SK-N-SH (cell line): ENCODE results near the gene SRP54. TPM values are rescaled to one million over a fixed set of nuclear protein-coding genes. Genes with fewer than 3 reads are reported as not detected.

ENCODE experiments used
- CTCF ChIA-PET: fragments of 300-600, 350-600 bp; formaldehyde crosslinking; extraction: SDS; loops from one replicate; lab custom pipeline; 2021; lab: Yijun Ruan, JAX
- POLR2A ChIA-PET: fragments of 350-600 bp; sonication (Branson Sonifier 250); formaldehyde crosslinking; extraction: SDS; loops from one replicate; lab custom pipeline; 2020; ENCODE audit warnings: antibody characterized with exemption, inconsistent platforms; lab: Yijun Ruan, JAX
- DNase-seq: peaks from one replicate; pipeline ENCODE4 v3.0.0; 2012
- H2AFZ ChIP-seq: fragments of 200-600 bp; sonication (generic); 2 replicates; pipeline ENCODE4 v1.8.1; 2016; ENCODE audit warnings: antibody characterized with exemption, mild to moderate bottlenecking, low read depth
- H3F3A ChIP-seq: fragments of 200-600 bp; sonication (generic); replicated peaks from 2 replicates; pipeline ENCODE3; 2016; ENCODE audit warnings: antibody characterized with exemption, mild to moderate bottlenecking; ENCODE audit not compliant: insufficient read depth
- H3K27ac ChIP-seq, 2 experiments: fragments of 200-500 bp in 1 of 2; fragments of 200-600 bp in 1 of 2; sonication (Bioruptor generic) in 1 of 2; sonication (generic), shearing (Covaris generic) in 1 of 2; 2 replicates each; pipeline versions ENCODE4 v1.5.1 to v1.6.1; 2014 to 2016; ENCODE audit warnings: low read depth in 2 of 2, inconsistent platforms in 1 of 2, low read length in 1 of 2, mild to moderate bottlenecking in 1 of 2, mixed read lengths in 1 of 2
- H3K27me3 ChIP-seq: fragments of 200-600 bp; sonication (generic), shearing (Covaris generic); 2 replicates; pipeline ENCODE4 v1.6.1; 2016; ENCODE audit warnings: mixed run types; ENCODE audit not compliant: insufficient read depth
- H3K36me3 ChIP-seq, 2 experiments: fragments of 200-500 bp in 1 of 2; fragments of 200-600 bp in 1 of 2; sonication (Bioruptor generic) in 1 of 2; sonication (generic) in 1 of 2; replicated peaks in 1 of 2; 2 replicates each; pipeline versions ENCODE3 to v1.5.1; 2014 to 2016; ENCODE audit warnings: low read length in 1 of 2, mild to moderate bottlenecking in 1 of 2; ENCODE audit not compliant: insufficient read depth in 2 of 2, control insufficient read depth in 1 of 2
- H3K4me1 ChIP-seq, 2 experiments: fragments of 200-500 bp in 1 of 2; fragments of 200-600 bp in 1 of 2; sonication (Bioruptor generic) in 1 of 2; sonication (generic), shearing (Covaris generic) in 1 of 2; 2 replicates each; pipeline versions ENCODE4 v1.5.1 to v1.6.1; 2014 to 2016; ENCODE audit warnings: low read depth in 1 of 2, low read length in 1 of 2, mixed run types in 1 of 2; ENCODE audit not compliant: insufficient read depth in 2 of 2, control insufficient read depth in 1 of 2
- H3K4me2 ChIP-seq: fragments of 200-600 bp; sonication (generic), shearing (Covaris generic); 2 replicates; pipeline ENCODE4 v1.6.1; 2017; ENCODE audit warnings: mixed run types
- H3K4me3 ChIP-seq, 2 experiments: fragments of 200-500 bp in 1 of 2; fragments of 200-600 bp in 1 of 2; sonication (Bioruptor generic) in 1 of 2; sonication (generic), shearing (Covaris generic) in 1 of 2; 2 replicates each; pipeline versions ENCODE4 v1.5.1 to v1.8.1; 2014 to 2016; ENCODE audit warnings: low read depth in 2 of 2, inconsistent platforms in 1 of 2, low read length in 1 of 2, mild to moderate bottlenecking in 1 of 2, mixed read lengths in 1 of 2, moderate library complexity in 1 of 2
- H3K79me2 ChIP-seq: fragments of 200-600 bp; sonication (generic); 2 replicates; pipeline ENCODE4 v1.8.1; 2017; ENCODE audit warnings: mild to moderate bottlenecking; ENCODE audit not compliant: insufficient read depth
- H3K9ac ChIP-seq: fragments of 200-600 bp; sonication (generic); 2 replicates; pipeline ENCODE4 v1.6.1; 2017; ENCODE audit warnings: mixed run types
- H3K9me2 ChIP-seq: fragments of 200-600 bp; sonication (generic); 2 replicates; pipeline ENCODE4 v1.6.1; 2017; ENCODE audit warnings: mixed run types
- H3K9me3 ChIP-seq: fragments of 200-600 bp; sonication (generic); 2 replicates; pipeline ENCODE4 v1.6.1; 2017; ENCODE audit warnings: mixed run types, mild to moderate bottlenecking, moderate library complexity
- H4K20me1 ChIP-seq: fragments of 200-600 bp; sonication (generic); 2 replicates; pipeline ENCODE4 v1.6.1; 2017; ENCODE audit warnings: mild to moderate bottlenecking, mixed run types; ENCODE audit not compliant: insufficient read depth
- EZH2phosphoT487 ChIP-seq: fragments of 200-600 bp; sonication (generic); IDR thresholded peaks from 2 replicates; pipeline ENCODE4 v1.6.1; 2017; ENCODE audit warnings: low read depth, mixed run types, mild to moderate bottlenecking, antibody characterized with exemption, moderate library complexity, borderline replicate concordance
- FOSL2 ChIP-seq: IDR thresholded peaks from 2 replicates; pipeline ENCODE4 v1.4.0; 2012; ENCODE audit warnings: low read depth, mild to moderate bottlenecking, moderate library complexity, borderline replicate concordance
- MEF2A ChIP-seq: IDR thresholded peaks from 2 replicates; pipeline ENCODE4 v1.4.0; 2012; ENCODE audit warnings: low read depth, borderline replicate concordance
- MXI1 ChIP-seq: IDR thresholded peaks from 2 replicates; pipeline ENCODE4 v1.6.1; 2012; ENCODE audit warnings: mild to moderate bottlenecking, low read depth, low read length, improper control_type of control experiment
- NFIC ChIP-seq: IDR thresholded peaks from 2 replicates; pipeline ENCODE4 v1.4.0; 2012; ENCODE audit warnings: borderline replicate concordance
- RAD21 ChIP-seq: IDR thresholded peaks from 2 replicates; pipeline ENCODE4 v1.6.1; 2012; ENCODE audit warnings: mild to moderate bottlenecking, low read length
- RCOR1 ChIP-seq: fragments of 150-350 bp; IDR thresholded peaks from 2 replicates; pipeline ENCODE4 v1.6.1; 2017; ENCODE audit warnings: antibody characterized with exemption, low read length
- RFX5 ChIP-seq: IDR thresholded peaks from 2 replicates; pipeline ENCODE4 v1.6.1; 2012; ENCODE audit warnings: mild to moderate bottlenecking, improper control_type of control experiment, low read length
- RXRA ChIP-seq: IDR thresholded peaks from 2 replicates; pipeline ENCODE4 v1.4.0; 2012; ENCODE audit warnings: low read depth, mild to moderate bottlenecking, borderline replicate concordance
- SIN3A ChIP-seq: IDR thresholded peaks from 2 replicates; pipeline ENCODE4 v1.6.1; 2012; ENCODE audit warnings: low read depth, mild to moderate bottlenecking, low read length, moderate library complexity, borderline replicate concordance
- SMC3 ChIP-seq: IDR thresholded peaks from 2 replicates; pipeline ENCODE4 v1.6.1; 2012; ENCODE audit warnings: low read depth, low read length, improper control_type of control experiment
- TAF1 ChIP-seq: IDR thresholded peaks from 2 replicates; pipeline ENCODE4 v1.6.1; 2012; ENCODE audit warnings: low read depth, mild to moderate bottlenecking, low read length, moderate library complexity, borderline replicate concordance
- TEAD4 ChIP-seq: IDR thresholded peaks from 2 replicates; pipeline ENCODE4 v1.4.0; 2012; ENCODE audit warnings: mild to moderate bottlenecking, borderline replicate concordance; ENCODE audit not compliant: insufficient read depth
- USF1 ChIP-seq: IDR thresholded peaks from 2 replicates; pipeline ENCODE4 v1.4.0; 2012; ENCODE audit warnings: low read depth, borderline replicate concordance
- YY1 ChIP-seq: IDR thresholded peaks from 2 replicates; pipeline ENCODE4 v1.4.0; 2012; ENCODE audit warnings: low read depth, mild to moderate bottlenecking
- WGBS: methylation state at CpG from one replicate; pipeline ENCODE4 v1.1.6; 2017; ENCODE audit warnings: low lambda C conversion rate; 5-methylcytosine and 5-hydroxymethylcytosine counted together
- polyA plus RNA-seq, 3 experiments: library from polyadenylated mRNA; depleted of rRNA; stranded (reverse); fragments of >200 nt; gene quantifications; 2 replicates each; pipeline ENCODE4 v1.2.3, GENCODE V29; 2012
- TF ChIP-seq, protein P1 (sequence below): IDR thresholded peaks from 2 replicates; pipeline ENCODE4 v1.6.1; 2012; ENCODE audit warnings: mild to moderate bottlenecking, low read depth, low read length, moderate library complexity

SRP54 gene
- polyA plus RNA-seq, 1 of the 3 experiments (the other 2 are of a cell fraction), result 39.5 TPM

DNA sequence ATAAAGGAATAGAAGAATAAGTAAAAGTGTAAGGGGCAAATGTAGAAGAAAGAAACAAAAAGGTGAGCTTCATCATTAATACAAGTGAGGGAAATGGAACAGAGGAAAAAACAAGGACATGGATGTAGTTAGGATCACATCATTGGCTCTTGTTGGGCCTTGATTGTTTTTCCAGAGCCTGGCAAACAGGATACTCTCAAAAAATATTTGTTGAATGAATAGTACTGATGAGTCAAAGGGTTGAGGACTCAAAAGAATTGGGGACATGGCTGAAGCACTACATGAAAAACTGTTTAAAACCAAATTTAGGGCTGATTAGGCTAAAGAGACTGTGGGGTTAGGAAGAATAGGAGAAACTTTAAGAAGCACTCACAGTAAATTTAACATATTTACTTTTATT is 11.4 kb upstream of the SRP54 start:
- Histone ChIP-seq H2AFZ (no peak overlapping the region), H3K4me1 (no peaks in the 10 kb centered on the region; a peak in 1 of 4 replicates), H3K9me3 (no peaks in the 10 kb centered on the region), H3K27me3 (no peaks in the 10 kb centered on the region), H3K4me3 (no peak overlapping the region), H3K4me2 (no peak overlapping the region), H3K9me2 (no peaks in the 10 kb centered on the region), H3K27ac (peak overlapping the region in 1 of 2 experiments; percentile 23; a peak in 1 of 4 replicates), H3K36me3 (no peaks in the 10 kb centered on the region), H3K79me2 (peaks cover 19% of the 10 kb centered on the region; the same call in 1 of the 2 replicates), H3K9ac (no peak overlapping the region), H4K20me1 (no peaks in the 10 kb centered on the region), H3F3A (no peaks in the 10 kb centered on the region)
- CTCF ChIA-PET, result no interaction called here
- no peak for TF ChIP-seq RAD21
- TF ChIP-seq FOSL2, result peak; percentile 40; the same call in 1 of the 2 replicates
- TF ChIP-seq RCOR1, result no peak
- no peak for DNase-seq
- POLR2A ChIA-PET, result no interaction called here

DNA sequence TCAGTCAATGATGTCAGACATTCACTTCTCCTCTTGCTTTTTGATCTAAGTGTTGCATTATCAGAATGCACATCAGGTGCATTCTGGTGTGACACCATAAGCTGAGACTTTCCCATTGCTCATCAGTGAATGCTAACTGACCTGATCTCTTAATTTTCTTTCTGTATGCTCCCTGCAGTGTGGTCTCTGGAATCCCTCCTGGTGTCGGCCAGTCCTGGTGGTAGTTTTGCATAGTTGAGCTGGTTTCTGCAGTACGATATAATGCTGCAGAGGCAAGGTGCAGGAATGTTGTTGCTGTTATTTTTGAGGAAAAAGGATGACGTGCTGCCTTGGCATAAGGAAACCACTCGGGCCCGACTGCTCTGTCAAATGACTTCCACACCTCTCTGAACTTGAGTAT is 11.0 kb upstream of the SRP54 start:
- H3K9me3 ChIP-seq, result no peaks in the 10 kb centered on the region
- WGBS, result 93% methylated on average over 5 of the region's 5 CpGs
- H3K9ac ChIP-seq, result no peak overlapping the region
- no peak overlapping the region for H3K4me3 ChIP-seq
- no peaks in the 10 kb centered on the region for H3F3A ChIP-seq
- H3K4me2 ChIP-seq, result no peak overlapping the region
- CTCF ChIA-PET, result no interaction called here
- no peaks in the 10 kb centered on the region for H3K27me3 ChIP-seq
- peak overlapping the region in 1 of 2 experiments; percentile 23; a peak in 1 of 4 replicates for H3K27ac ChIP-seq
- no peak for DNase-seq
- TF ChIP-seq RXRA, result no peak
- no peak for TF ChIP-seq TAF1
- no peak for TF ChIP-seq NFIC
- no peak for TF ChIP-seq USF1
- no peak for TF ChIP-seq SIN3A
- TF ChIP-seq YY1, result no peak
- no peak for TF ChIP-seq SMC3
- TF ChIP-seq TEAD4, result no peak
- TF ChIP-seq, protein P1, sequence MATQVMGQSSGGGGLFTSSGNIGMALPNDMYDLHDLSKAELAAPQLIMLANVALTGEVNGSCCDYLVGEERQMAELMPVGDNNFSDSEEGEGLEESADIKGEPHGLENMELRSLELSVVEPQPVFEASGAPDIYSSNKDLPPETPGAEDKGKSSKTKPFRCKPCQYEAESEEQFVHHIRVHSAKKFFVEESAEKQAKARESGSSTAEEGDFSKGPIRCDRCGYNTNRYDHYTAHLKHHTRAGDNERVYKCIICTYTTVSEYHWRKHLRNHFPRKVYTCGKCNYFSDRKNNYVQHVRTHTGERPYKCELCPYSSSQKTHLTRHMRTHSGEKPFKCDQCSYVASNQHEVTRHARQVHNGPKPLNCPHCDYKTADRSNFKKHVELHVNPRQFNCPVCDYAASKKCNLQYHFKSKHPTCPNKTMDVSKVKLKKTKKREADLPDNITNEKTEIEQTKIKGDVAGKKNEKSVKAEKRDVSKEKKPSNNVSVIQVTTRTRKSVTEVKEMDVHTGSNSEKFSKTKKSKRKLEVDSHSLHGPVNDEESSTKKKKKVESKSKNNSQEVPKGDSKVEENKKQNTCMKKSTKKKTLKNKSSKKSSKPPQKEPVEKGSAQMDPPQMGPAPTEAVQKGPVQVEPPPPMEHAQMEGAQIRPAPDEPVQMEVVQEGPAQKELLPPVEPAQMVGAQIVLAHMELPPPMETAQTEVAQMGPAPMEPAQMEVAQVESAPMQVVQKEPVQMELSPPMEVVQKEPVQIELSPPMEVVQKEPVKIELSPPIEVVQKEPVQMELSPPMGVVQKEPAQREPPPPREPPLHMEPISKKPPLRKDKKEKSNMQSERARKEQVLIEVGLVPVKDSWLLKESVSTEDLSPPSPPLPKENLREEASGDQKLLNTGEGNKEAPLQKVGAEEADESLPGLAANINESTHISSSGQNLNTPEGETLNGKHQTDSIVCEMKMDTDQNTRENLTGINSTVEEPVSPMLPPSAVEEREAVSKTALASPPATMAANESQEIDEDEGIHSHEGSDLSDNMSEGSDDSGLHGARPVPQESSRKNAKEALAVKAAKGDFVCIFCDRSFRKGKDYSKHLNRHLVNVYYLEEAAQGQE, result no peak
- no peak for TF ChIP-seq RFX5
- no peak for TF ChIP-seq MXI1
- no peak for TF ChIP-seq EZH2phosphoT487
- TF ChIP-seq MEF2A, result no peak
- H3K4me1 ChIP-seq, result no peaks in the 10 kb centered on the region; a peak in 1 of 4 replicates
- no peaks in the 10 kb centered on the region for H3K36me3 ChIP-seq
- peaks cover 22% of the 10 kb centered on the region; the same call in 1 of the 2 replicates for H3K79me2 ChIP-seq
- no peaks in the 10 kb centered on the region for H3K9me2 ChIP-seq
- no peak overlapping the region for H2AFZ ChIP-seq
- POLR2A ChIA-PET, result no interaction called here
- no peaks in the 10 kb centered on the region for H4K20me1 ChIP-seq
